HG02870 (cell line): Measurements from ENCODE around the gene PSMB8.

Experiments used
- ATAC-seq: cut with Tn5 transposase; IDR thresholded peaks from one replicate; pipeline ENCODE4 v1.9.1; 2021; ENCODE audit warnings: mild to moderate bottlenecking, moderate library complexity; ENCODE audit not compliant: unreplicated experiment

PSMB8 gene

DNA sequence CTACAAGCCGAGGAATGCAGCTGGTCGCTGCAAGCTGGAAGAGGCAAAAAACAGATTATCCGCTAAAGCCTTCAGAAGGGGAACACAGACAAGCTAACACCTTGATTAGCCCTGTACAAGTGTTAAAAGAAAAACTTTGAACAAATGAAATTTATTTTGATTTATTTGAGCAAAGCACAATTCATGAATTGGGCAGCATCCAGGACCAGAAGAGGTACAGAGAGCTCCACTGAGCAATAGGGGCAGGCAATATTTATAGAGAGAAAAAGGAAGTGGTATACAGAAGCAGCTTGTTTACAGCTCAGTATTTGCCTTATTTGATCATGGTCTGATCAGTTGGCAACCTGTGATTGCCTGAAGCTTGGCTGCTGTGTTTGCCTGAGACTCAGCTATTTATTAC lies 44.7 kb downstream of the PSMB8 start:
- ATAC-seq: no peak

DNA sequence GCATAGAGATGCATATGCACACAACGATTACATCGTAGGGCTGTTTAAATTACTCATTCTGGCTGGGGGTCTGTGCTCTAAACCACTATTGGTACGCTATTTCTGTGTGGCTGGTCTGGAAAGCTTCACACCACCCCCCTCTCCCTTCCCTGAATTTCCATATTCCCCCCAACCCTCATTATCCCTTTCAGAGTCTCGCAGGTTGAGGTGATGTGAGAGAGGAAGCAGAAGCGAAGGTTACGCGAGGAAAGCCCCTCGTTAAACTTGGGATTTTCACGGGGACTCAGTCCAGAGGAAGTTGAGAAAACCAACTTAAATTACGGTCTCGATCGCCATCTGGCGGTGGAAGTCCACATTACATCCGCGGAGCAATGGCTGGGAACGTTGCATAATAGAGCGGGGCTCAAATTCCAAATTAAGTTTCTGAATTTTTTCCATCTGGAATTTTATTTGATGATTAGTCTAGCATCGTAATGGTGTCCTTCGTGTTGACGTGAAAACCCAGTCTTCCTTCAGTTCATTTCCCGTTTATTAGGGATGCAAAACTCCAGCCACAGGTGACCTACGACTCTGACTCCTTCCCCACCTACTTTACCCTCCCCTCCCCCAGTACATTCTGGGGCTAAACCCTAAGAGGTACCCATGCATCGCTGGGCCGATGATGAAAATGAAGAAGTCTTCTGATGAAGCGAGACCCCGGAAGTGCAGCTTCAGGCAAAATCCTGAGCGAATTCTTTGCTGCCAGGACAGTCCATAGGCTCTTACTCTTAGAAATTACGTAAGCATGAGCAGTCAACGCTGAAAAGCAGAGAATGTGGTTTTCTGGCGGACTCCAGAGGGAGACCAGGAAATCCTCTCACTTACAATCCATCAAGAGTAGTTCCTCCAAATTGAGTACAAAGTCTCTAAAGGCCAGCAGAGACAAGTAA lies 46.7 kb downstream of the PSMB8 start:
- ATAC-seq: no peak

DNA sequence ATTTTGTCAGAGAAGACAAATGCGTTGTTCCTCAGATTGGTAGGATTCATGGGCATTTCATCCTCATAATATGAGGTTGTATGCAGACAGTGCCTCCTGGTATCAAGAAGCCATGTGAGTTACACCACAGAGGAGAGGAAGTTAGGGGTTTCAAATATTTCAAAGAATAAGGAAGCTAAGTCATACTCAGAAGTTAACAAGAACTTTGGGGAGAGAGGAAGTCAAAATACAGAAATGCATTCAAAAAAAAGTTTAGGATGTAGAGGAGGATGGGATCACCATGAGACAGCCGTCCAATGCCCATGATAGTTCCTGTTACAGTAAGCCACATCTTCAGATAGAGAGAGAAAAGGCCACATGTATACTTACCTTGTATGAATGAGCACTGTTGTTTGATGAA lies 49.3 kb downstream of the PSMB8 start:
- no peak for ATAC-seq

GRCh38 chr6:32792901-32793435 lies 50.9 kb downstream of the PSMB8 start:
- no peak for ATAC-seq
